Retinal pigment epithelial cell (primary cell): ENCODE data around the gene ADAM22.

ENCODE experiments used
- DNase-seq: peaks from one replicate; pipeline ENCODE4 v3.0.0-alpha.2; 2010; ENCODE audit warnings: low read depth
- H3K4me3 ChIP-seq: 2 replicates; pipeline ENCODE4 v1.5.1; 2011; ENCODE audit warnings: mild to moderate bottlenecking, low read length, control low read depth, moderate library complexity
- TF ChIP-seq, protein P1 (sequence below): conservative IDR thresholded peaks from 2 replicates; pipeline ENCODE4 v1.5.1; 2011; ENCODE audit warnings: low read depth, low read length, control low read depth, inconsistent platforms

Gene ADAM22

DNA sequence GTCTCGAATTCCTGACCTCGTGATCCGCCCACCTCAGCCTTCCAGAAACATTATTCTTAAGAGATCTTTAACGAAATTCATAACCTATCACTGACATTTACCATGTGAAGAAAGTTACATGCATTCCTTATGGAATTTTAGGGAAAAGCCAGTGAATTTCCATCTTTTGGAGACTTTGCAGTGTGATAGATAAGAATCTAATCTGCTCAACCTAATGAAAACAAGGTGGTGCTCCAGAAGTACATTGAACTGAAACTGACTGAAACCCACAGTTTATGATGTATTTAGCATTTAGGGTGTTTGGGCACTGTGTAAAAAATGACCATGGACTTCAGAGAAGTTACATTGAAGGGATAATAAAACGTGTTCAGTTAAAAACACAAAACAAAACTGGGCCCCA is 242.1 kb downstream of the ADAM22 start:
- DNase-seq = no peak
- TF ChIP-seq, protein P1, sequence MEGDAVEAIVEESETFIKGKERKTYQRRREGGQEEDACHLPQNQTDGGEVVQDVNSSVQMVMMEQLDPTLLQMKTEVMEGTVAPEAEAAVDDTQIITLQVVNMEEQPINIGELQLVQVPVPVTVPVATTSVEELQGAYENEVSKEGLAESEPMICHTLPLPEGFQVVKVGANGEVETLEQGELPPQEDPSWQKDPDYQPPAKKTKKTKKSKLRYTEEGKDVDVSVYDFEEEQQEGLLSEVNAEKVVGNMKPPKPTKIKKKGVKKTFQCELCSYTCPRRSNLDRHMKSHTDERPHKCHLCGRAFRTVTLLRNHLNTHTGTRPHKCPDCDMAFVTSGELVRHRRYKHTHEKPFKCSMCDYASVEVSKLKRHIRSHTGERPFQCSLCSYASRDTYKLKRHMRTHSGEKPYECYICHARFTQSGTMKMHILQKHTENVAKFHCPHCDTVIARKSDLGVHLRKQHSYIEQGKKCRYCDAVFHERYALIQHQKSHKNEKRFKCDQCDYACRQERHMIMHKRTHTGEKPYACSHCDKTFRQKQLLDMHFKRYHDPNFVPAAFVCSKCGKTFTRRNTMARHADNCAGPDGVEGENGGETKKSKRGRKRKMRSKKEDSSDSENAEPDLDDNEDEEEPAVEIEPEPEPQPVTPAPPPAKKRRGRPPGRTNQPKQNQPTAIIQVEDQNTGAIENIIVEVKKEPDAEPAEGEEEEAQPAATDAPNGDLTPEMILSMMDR = no peak
- H3K4me3 ChIP-seq = no peak overlapping the region

DNA sequence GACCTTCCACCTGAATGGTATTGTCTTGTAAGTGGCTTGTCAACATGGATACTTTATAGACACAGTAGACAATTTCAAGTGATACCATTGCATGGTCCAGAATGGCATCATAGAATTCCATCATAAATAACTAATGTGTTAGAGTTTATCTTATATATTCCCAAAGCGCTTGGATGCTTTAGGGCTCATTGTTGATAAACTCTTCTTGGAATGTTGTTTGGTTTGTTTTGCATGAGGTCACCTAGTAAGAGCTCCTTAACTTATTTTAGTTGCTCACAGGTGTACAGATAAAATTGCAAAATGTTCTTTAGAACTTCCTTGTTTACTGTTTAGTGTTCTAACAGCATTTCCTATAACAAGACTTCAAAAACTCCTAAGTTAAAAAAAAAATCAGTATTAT is 249.0 kb downstream of the ADAM22 start:
- TF ChIP-seq, protein P1 = no peak
- DNase-seq = no peak
- H3K4me3 ChIP-seq = no peak overlapping the region

DNA sequence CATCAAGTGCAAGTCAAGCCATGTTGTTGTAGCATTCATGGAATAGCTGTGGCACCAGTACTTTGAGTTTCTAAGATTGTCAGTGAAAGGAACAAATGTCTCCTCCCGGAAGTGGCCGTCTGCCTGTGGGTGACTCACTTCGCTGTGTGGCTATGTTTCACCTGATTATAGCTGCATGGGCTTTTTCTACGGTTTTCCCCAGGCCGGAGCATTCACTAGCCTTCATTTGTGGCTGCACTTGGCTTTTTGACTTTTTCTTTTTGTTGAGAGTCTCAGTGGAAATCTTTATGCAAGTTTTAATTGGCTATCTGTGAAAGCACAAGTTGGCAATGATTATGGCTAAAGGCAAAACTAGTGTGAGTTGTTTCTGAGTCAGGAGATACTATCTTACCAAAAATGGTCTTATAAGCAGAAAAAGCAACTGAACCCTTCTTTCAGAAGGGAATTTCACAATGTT is 250.8 kb downstream of the ADAM22 start:
- TF ChIP-seq, protein P1 = no peak
- no peak overlapping the region for H3K4me3 ChIP-seq
- DNase-seq = no peak

DNA sequence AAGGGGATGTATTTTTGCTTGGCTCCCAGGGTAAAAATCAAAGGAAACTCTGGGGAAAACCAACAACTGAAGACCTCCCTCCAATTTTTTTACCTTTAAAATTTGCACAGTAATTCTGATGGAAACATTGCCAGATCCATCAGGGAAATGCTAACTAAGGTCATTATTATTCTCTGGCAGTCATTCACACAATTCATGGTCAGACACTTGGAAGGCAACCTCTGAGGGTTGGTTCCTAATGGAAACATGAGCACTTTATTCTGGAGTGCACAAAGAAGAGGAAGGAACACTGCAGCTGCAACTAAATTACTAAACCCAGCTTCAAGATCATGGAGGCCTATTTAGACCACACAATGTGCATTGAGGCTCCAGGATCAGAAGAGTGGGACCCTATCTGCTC is 251.6 kb downstream of the ADAM22 start:
- DNase-seq = no peak
- no peak overlapping the region for H3K4me3 ChIP-seq
- TF ChIP-seq, protein P1 = no peak

DNA sequence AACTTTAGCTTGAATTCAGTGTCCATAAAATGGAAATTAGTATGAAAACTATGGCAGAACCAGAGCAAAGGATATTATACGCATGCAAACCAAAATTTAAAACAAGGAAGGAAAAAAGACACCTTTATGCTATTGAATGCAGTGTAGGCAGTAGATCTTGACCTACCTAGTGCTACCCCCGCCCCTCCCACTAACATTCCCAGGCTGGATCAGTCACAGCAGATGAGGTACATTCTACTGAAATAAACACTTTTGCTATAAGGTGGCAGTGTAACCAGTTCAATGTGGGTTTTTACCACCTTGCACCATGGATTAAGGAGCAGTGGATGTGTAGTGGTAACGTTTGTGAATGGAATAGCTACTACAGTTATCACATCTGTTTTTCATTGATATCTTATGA is 257.9 kb downstream of the ADAM22 start:
- DNase-seq = no peak

DNA sequence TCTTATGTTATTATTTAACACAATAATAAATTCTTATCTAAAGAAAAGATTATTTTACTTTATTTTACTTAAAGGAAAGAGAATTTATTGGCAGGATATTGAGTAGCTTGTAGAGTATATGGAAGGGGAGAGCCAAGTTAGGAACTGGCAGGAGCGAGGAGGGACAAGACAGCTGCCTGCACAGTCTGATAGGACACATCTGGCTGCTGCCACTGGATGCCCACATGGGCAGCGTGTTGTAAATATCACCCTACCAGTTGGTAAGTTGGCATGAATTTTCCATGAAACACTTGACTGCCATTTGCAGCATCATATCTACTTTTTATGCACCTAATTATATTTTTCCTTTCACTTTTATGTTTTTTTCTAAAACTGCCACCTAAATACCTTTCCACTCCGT is 266.2 kb downstream of the ADAM22 start:
- TF ChIP-seq, protein P1 = no peak
- H3K4me3 ChIP-seq = no peak overlapping the region
- no peak for DNase-seq

More for the DNA sequence above, 257.9 kb downstream of the ADAM22 start:
- TF ChIP-seq, protein P1 = no peak
- H3K4me3 ChIP-seq = no peak overlapping the region

DNA sequence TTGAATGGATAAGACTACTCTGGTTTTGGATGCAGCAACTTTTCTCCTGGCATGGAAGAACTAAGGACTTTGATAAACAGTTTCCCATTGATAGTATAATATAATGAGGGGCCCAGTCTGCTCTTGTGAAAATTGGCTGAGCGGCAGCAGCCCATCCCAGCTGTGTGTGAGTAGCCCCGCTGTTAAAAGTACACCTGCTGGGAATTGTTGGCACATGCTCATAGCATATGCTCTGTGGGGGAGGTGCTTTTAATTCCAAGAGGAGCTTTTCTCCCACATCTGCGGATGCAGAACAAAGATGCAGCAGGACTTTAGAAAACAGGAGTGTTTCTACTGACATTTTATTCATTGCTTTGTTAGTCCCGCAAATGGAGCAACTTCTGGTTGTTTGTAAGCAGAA is 266.7 kb downstream of the ADAM22 start:
- TF ChIP-seq, protein P1 = no peak
- no peak for DNase-seq
- no peak overlapping the region for H3K4me3 ChIP-seq
